NCI-H1417 treated with DMSO at 0.1 percent for 48 hours (cell line): ENCODE measurements around the gene FBXL17.
"Not testable (repeated sequence)": the region's sequence is repeated elsewhere in the genome, so short reads cannot be mapped to it uniquely, and the experiment has no call there.

Source experiments
- DNase-seq: peaks from one replicate; lab custom pipeline; 2025; lab: John Stamatoyannopoulos, UW

FBXL17 gene

DNA sequence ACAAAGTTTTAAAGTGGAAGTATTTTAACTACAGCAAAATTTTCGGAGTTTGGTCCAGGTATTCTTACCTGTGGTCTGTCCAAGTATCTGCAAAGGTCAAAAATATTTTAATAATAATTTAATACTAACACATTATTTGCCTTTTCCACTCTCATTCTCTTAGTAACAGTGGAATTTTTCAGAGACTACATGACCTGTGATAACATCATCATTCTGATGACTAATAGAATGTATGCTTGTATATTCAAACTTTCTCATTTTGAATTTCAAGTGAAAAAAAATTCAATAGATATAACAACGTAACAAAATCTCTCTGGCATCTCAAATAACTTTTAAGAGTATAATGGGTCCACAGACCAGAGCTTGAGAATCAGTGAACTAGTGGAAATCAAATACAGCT is 78.3 kb downstream of the FBXL17 start:
- DNase-seq = no peak

GRCh38 chr5:108303086-108303485 is 78.8 kb downstream of the FBXL17 start:
- DNase-seq = no peak

- DNase-seq = no peak
Measured at GRCh38 chr5:108297042-108297601, 84.8 kb downstream of the FBXL17 start.

DNA sequence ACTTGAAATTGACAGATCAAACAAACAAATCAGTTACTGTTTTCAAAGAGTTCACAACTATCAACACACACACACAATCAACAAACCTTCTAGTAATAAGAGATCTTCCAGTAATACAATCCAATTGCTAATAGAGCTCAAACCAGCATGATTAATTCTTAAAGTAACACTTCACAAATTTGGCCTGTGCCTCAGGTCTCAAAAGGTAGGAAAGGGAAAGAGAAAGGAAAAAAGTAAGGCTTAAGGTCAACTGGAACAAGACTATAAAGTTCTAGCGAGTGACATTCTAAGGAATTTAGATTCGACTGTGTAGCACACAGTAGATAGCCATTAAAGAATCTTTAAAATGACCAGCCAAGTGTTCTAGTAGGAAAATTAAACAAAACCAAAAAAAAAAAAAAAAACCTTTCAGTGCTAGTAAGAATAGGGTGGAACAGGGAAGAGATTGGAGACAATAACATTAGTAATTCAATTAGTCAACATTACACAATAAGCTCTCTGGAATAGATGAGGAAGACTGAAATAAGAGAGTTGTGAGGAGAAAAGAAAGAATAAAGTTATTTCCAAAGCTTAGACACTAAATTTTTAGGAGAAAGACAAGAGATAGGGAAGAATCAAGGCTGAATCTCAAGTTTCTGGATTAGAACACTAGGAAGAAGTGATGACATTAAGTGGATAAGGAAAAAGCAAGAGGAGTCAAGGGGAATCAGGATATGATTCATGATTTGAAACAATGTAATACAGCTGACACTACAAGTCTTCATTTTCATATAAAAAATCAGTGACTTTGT is 86.1 kb downstream of the FBXL17 start:
- DNase-seq = no peak

DNA sequence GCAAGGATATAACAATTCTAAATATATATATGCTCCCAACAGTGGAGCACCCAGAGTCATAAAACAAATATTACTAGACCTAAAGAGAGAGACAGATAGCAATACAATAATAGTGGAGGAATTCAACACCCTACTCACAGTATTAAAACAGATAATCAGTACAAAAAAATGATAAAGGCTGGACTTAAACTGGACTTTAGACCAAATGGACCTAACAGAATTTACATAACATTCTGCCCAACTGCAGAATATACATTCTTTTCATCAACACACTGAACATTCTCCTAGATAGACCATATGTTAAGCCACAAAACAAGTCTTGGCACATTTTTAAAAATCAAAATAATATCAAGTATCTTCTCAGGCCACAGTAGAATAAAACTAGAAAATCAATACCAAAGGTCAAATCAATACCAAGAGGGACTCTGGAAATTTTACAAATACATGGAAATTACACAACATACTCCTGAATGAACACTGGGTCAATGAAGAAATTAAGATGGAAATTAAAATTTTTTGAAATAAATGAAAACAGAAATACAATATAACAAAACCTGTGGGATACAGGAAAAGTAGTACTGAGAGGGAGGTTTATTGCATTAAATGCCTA is 100.8 kb downstream of the FBXL17 start:
- no peak for DNase-seq

GRCh38 chr5:108280248-108280647 is 101.7 kb downstream of the FBXL17 start:
- no peak for DNase-seq

GRCh38 chr5:108278285-108279240 is 103.3 kb downstream of the FBXL17 start:
- DNase-seq = no peak

- peak; percentile 61 for DNase-seq
Measured at GRCh38 chr5:108276187-108277050, 105.5 kb downstream of the FBXL17 start.

- DNase-seq = not testable (repeated sequence)
Measured at GRCh38 chr5:108274080-108274479, 107.8 kb downstream of the FBXL17 start.

- no peak for DNase-seq
Measured at GRCh38 chr5:108271127-108271526, 110.8 kb downstream of the FBXL17 start.

DNA sequence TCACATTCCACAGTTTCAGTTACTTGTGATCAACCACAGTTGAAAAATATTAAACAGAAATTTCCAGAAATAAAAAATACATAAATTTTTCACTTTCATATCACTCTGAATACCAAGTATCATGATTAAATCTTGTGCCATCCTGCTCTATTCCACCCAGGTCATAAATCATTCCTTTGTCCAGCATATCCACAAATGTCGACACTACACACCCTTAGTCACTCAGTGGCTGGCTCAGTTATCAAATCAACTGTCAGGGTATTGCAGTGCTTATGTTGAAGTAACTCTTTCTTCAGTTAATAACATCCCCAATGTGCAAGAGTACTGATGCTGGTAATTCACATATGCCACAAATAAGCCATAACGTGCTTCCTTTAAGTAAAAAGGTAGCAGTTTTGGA is 115.7 kb downstream of the FBXL17 start:
- no peak for DNase-seq

DNA sequence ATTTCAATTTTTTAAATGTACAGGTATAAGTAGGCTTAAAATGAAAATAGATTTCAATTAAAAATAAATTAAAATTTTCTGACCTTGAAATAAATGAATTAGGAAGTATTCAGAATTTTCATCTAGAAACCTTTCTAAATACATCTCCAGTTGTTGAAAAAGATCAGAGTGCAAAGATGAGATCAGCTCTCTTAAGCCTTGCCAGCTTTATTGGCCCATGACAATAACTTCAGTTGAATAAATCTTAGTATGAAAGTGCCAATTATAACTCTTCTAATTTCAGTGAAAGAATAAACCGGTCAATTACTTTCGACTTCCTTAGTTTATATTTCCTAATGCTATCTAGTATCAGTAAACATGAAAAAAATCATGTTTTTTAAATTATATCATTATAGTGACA is 117.4 kb downstream of the FBXL17 start:
- no peak for DNase-seq

DNA sequence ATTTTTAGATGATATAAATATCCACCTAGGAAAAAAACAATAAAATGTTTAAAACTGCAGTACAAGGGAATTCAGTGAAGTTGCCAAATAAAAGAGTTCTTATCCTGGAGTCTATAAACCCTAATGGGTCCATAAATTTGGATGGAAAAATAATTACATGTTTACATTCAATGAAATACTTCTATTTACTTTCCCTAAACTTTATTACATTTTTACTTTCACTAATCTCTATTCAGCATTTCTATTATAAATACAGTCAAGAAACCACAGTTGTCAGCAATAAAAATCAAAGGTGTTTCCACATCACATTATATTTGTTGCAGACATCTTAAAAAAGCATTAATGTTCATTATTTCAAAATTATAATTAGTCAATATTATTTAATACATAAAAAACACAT is 118.6 kb downstream of the FBXL17 start:
- no peak for DNase-seq

GRCh38 chr5:108260858-108261170 is 121.1 kb downstream of the FBXL17 start:
- no peak for DNase-seq

GRCh38 chr5:108260117-108260857 is 121.6 kb downstream of the FBXL17 start:
- DNase-seq = no peak

DNA sequence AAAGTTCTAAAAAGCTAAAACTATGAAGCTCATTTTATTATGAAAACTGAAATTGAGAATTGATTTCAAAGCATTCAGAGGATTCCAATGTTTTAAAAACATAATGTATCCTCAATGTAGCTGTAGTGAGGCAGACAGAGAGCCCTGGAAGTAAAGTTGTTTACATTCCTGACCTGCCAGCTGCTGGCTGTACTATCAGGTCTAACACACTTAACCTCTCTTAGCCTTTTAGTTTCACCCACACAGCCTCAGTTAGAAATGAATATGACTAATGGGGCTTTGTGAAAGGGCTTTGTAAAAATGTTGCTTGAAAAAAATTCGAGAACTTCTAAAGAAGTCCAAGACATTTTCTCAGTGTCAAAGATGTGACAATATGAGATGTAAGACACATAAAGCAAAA is 122.6 kb downstream of the FBXL17 start:
- no peak for DNase-seq

DNA sequence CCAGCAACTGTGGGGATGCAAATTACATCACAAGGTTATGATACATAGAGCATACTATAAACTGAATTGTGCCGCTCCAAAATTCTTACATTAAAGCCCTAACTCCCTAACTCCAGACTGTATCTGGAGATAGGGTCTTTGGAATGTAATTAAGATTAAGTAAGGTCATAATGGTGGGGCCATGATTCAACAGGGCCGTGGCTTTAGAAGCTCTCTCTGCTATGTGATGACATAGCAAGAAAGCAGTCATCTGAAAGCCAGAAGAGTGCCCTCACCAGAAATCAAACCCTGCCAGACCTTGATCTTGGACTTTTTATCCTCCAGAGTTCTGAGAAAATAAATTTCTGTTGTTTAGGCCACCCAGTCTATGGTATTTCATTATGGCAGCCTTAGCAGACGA is 123.9 kb downstream of the FBXL17 start:
- DNase-seq = no peak

- DNase-seq = no peak
Measured at GRCh38 chr5:108255468-108255867, 126.4 kb downstream of the FBXL17 start.

GRCh38 chr5:108251350-108251749 is 130.5 kb downstream of the FBXL17 start:
- DNase-seq = no peak

DNA sequence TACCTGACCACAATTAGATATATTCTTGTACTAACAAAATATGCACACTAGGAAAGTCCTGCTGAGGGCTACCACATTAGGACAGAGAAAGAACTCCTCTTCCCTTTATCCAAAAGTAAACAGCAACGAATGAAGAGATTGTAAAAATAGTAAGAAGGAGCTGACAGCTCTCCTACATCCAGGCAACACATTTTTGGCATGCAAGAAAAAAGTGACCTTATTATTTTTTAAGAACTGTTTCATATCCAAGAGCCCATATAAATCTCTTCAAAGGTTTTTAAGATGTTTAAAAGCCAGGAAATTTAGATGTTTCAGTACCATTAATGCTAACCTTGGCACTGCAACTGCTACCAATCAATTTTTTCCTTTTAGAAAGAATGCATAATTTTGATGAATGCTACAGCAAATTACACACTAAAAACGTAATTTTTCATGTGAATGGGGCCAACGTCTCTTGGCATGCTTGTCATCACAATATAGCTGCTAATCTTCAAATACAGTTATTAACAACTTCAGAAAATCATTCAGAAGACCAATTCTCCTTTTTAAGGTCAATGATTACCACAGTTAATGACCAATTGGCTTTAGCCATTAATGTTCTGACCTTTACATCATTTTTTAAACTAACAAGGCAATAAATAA is 132.0 kb downstream of the FBXL17 start:
- DNase-seq = no peak
